Mesenteric fat pad (tissue), 1 donor: ENCODE data around the gene COX19. TPM values are rescaled to one million over a fixed set of nuclear protein-coding genes. Genes with fewer than 3 reads are reported as not detected.
"Not testable (repeated sequence)": the region's sequence is repeated elsewhere in the genome, so short reads cannot be mapped to it uniquely, and the experiment has no call there.

Source experiments
- DNase-seq: peaks from one replicate; pipeline ENCODE4 v3.0.0-alpha.2; 2020; ENCODE audit warnings: low spot score
- total RNA-seq: library from RNA; stranded (reverse); fragmentation: NEBNext Ultra II Directional; extraction: Animal tissue kit (Norgen Biotek cat#: 25700); gene quantifications from one replicate; pipeline ENCODE4 v1.2.1, GENCODE V29; 2021
- donor health status: DM: yes; HTN: yes; CAD: no.

Gene COX19
- total RNA-seq, 1 donor from 2014 or later = 6.3 TPM

- no peak for DNase-seq
Observed at GRCh38 chr7:963236-964078, 11.9 kb downstream of the COX19 start.

DNA sequence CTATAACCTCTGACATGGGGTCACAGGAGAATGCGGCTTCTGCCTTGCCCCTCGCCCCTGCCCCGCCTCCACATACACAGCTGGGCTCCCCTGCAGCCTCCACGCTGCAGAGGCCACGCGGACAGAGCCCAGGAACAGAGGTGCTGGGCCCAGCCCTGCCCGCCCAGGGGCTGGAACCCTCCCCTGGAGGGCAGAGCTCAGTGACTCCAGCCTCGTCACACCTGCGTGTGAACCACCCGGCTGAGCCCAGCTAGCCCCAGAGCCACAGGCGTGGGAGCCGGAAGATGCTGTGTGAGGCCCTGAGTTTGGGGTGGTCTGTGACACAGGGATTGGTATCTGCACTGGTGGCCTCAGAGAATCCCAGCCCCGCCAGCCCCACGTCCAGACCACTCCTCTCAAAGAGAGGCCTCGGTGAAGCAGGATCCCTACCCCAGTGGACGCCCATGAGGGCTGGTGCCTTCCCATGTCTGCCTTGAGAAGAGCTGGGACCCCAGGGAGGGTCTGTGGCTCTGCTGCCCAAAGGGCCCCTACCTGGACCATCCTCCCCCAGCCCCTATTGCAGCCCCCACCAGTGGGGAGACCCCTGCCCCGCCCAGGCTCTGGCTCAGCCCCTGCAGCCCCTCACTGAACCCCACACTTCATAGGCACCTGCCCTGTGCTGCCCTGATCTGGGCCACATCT is 12.8 kb downstream of the COX19 start:
- no peak for DNase-seq

DNA sequence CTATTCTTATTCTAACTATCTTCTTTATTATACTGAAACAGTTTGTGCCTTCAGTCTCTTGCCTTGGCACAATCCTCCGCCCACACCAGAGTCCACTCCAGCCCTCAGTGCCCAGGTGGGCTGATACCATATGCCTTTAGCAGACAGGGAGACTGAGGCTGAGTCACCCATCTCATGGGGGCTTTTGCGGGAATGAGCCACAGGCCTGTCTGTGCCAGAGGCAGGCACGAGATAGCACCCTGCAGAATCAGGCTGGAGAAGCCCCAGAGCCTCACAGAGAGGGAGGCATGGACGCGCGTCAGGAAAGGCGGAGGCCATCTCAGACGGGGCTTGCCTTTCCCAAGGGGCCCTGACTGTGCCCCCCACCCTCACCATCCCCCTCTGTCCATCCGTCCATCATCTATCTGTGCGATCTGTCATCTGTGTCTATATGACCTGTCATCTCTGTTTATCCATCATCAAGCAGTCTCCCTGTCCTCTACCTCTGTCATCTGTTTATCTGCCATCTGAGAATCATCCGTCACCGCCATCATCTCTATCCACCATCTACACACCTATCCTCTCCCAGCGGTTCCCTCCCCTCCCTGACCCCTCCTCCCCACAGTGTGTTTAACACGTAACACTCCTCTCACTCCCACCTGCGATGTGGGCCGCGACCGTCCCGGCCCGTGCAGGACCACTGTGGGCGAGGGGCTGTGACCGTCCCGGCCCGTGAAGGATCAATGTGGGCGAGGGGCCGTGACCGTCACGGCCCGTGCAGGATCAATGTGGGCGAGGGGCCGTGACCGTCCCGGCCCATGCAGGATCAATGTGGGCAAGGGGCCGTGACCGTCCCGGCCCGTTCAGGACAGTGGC is 13.6 kb downstream of the COX19 start:
- no peak for DNase-seq

- DNase-seq = not testable (repeated sequence)
Observed at GRCh38 chr7:960972-961371, 14.4 kb downstream of the COX19 start.

DNA sequence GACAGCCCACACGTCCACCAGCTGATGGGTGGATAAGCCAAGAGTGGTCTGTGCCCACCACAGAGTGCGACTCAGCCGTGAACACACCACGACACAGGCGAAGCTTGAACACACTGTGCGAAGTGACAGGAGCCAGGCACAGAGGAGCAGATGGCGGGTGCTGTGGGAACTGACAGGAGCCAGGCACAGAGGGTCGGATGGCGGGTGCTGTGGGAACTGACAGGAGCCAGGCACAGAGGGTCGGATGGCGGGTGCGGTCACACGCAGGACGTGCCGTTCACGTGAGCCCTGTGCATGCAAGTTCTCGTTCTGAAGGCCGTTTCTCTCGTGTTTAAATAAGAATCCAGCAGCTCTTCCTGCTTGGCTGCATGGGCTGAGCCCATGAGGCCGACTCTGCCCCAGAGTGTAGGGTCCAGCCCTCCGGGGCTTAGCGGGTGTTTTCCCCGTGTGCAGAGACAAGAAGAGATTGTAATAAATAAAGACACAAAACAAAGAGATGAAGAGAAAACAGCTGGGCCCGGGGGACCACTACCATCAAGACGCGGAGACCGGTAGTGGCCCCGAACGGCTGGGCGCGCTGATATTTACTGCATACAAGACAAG is 15.0 kb downstream of the COX19 start:
- DNase-seq = no peak

GRCh38 chr7:959740-960139 is 15.6 kb downstream of the COX19 start:
- DNase-seq = not testable (repeated sequence)

GRCh38 chr7:959271-959670 is 16.1 kb downstream of the COX19 start:
- no peak for DNase-seq

DNA sequence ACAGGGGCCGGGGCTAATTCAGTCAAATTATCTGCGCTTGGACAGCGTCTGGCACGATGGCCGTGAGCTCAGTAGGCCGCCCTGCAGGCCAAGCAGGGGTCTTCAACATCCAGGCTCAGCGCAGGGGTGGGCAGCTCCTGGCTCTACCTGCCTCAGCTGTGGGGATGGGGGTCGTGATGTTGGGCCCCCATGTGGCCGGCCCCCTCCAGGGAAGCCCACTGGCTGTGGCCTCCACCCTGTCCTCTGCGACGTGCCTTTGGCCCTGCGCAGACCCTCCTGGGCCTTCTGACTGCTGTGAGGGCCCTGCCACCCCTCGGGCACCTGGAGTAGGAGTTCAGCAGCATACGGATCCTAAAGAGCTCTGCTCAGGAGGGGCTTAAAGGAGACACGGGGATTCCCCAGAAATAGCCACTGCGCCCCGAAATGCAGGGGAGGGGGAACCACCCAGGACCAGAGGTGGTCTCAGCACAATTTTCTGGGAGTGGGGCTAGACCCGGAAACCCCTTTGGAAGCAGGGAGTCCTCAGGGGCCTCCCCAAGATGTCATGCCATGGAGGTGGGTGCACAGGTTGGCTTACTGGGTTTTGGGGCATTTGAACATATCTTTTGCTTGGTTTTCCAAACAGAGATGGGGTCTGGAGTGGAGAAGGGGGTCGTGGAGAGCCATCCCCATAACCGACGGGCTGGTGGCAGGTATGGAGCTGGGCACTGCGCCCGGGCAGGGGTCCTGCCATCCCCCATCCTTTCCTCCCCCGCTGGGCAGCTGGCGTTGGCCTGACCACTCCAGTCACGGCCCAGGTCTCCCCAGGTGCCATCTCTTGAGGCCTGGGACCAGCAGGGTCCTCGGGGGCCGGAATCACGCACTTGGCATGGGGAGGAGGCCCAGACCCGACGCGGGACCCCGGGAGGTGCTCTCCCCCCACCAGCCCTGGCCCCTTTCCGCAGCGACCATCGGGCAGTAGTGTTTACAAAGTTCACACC is 16.8 kb downstream of the COX19 start:
- DNase-seq = no peak

GRCh38 chr7:957418-958220 is 17.7 kb downstream of the COX19 start:
- no peak for DNase-seq

DNA sequence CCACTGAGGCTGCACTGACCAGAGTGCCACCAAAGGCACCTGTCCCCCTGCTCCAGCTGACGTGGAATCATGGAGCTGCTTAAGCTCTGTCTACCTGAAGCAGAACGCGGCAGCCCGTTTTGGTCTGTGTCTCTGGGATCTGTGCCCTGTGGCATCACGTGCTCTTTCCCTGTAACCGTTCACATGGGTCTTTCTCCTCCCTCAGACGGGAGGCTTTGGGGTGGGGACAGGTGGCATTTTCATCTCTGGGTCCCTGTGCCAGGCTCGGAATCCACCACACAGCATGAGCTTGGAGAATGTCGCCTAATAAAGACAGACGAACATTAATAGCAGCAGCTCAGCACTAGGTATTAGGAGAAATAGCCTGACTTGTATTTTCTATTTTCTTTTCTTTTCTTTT is 19.3 kb downstream of the COX19 start:
- DNase-seq = no peak

DNA sequence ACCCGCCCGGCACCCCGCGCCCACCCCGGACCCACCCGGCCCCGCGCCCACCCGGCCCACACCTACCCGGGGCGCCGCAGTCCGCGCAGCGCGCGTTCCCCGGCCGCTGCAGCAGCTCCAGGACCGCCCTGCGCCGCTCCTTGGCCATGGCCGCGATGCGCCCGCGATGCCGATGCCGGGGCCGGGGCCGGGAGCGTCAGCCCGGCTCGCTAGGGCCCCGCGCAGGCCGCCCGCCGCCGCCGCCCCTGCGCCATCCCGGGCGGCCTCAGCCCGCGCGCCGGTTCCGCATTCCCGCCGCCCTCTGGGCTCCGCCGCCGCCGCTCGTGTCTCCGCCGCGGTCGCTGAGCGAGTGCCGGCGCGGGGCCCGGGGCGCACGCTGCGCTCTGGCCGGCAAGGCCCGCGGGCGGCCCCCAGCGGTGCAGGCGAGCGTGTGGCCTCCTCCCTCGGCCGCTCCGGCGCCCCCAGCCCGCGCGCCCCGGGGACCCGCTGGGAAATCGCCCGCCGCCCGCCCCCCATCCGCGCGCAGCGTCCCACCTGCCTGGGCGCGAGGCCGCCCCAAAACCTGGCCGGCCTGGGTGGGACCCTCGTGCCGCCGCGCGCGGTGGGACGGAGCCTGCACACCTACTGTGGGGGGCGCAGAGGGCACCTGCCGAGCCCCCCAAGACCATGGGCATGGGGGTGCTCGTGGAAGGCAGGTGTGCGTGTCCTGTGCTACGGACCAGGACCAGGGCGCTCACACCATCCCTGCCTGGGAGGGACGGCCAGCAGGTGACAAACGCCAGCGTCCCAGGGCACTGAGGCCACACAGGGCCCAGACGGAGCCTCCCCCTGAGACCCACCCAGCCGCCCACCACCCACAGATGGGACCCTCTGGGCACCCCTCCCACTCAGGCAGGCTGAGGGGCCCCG is 20.8 kb downstream of the COX19 start, which contains the start of gene ADAP1:
Gene ADAP1 (minus strand): TSS at position 351 of the 909 bp plus-strand sequence. CDS start 203 bp downstream, at position 148.
- no peak for DNase-seq

DNA sequence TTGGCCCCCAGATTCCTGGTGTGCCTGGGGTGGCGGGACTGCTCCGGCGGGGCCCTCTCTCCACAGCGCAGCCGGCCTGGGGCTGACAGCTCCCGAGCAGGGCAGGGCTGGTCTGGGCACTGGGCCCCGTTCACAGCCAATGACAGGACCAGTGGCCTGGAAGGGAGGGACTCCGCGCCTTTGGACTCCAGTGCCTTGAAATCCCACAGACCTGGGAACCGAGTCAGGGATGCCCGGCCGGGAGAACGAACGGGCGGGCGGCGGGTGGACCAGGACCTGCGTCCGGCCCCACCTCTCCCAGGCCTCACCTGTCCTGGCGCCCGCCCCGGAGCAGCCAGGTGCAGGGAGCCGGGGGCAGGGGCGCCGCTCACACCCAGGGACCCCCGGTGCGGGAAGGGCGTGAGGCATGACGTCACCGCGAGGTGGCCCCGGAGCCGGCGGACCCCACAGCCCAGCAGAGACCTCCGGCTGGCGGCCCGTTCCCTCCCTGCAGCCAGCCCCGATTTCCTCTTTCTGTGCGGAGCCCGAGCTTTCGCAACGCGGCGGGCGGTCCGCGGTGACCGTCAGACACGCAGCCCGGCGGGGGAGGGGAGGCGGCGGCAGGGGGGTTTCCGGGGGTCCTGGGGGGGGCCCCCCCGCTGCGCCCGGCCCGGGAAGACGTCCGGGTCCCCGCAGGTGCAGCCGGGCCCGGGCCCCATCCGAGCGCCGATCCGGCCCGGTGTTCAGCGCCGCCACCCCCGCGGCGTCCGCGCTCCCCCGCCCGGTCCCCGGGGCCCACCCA is 21.6 kb downstream of the COX19 start:
- DNase-seq = no peak

GRCh38 chr7:952548-953441 is 22.6 kb downstream of the COX19 start:
- DNase-seq = no peak

DNA sequence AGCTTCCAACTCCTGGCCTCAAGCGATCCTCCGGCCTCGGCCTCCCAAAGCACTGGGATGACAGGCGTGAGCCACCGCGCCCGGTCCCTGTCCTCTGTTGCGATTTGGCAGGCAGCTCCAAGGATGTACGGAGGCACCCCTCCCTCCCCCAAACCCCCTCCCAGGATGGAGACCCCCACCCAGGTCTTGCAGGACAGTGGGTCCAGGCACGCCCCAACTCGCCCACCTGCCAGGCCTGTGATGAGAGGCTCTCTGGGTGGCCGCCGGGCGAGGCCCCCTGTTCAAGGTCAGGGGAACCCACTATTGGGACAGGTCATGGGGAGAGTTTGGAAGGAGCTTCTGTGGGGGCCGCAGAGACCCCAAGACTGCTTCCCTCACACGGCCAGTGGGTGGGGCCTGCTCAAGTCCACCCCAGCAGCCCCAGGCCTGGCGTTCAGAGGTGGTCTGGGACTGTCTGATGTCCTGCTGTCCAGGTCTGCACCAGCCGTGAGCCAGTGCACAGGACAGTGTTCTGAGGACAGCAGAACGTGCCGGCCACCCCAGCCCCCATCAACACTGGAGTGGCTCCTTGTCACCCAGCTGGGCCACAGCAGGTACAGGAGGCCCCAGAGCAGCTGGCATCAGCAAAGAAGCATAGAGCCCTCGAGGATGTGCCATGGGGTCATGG is 23.3 kb downstream of the COX19 start:
- no peak for DNase-seq
